Right lung (tissue), 5 donors: Measurements from ENCODE around the gene C1QC. TPM values are rescaled to one million over a fixed set of nuclear protein-coding genes. Genes with fewer than 3 reads are reported as not detected.

Experiments
- DNase-seq, 2 donors: peaks; one replicate each; pipeline ENCODE4 v3.0.0-alpha.2; 2013
- polyA plus RNA-seq, 5 donors: library from polyadenylated mRNA; unstranded; fragments of 120-200 nt; gene quantifications; one replicate each; pipeline versions ENCODE4 v1.2.1 to v1.2.3, GENCODE V29; 2013; ENCODE audit warnings: inconsistent platforms in 1 of 5, low replicate concordance in 1 of 5; ENCODE audit not compliant: insufficient read length in 5 of 5, insufficient read depth in 1 of 5

Gene C1QC
- polyA plus RNA-seq, 5 donors = 20.8 to 38.6 (median 26.7) TPM

- DNase-seq = no peak
Observed at GRCh38 chr1:22616571-22616970, 26.9 kb upstream of the C1QC start.

GRCh38 chr1:22618056-22618455 lies 25.4 kb upstream of the C1QC start:
- no peak for DNase-seq

- no peak for DNase-seq
Observed at GRCh38 chr1:22619252-22619651, 24.2 kb upstream of the C1QC start.

GRCh38 chr1:22619798-22620197 lies 23.6 kb upstream of the C1QC start:
- no peak for DNase-seq

GRCh38 chr1:22621761-22622160 lies 21.7 kb upstream of the C1QC start:
- DNase-seq = no peak

GRCh38 chr1:22625262-22625925 lies 18.0 kb upstream of the C1QC start:
- DNase-seq = no peak

- DNase-seq = no peak
Observed at GRCh38 chr1:22626237-22627157, 16.9 kb upstream of the C1QC start.

GRCh38 chr1:22627331-22627730 lies 16.1 kb upstream of the C1QC start:
- DNase-seq = no peak

GRCh38 chr1:22628698-22629444 lies 14.6 kb upstream of the C1QC start:
- DNase-seq = no peak

- DNase-seq = no peak
Observed at GRCh38 chr1:22629886-22630285, 13.5 kb upstream of the C1QC start.

- DNase-seq = no peak
Observed at GRCh38 chr1:22633697-22634463, 9.6 kb upstream of the C1QC start.

- DNase-seq = no peak
Observed at GRCh38 chr1:22635436-22635835, 8.0 kb upstream of the C1QC start.

- DNase-seq = no peak
Observed at GRCh38 chr1:22636353-22636752, 7.1 kb upstream of the C1QC start, which contains the start of gene C1QA. Gene C1QA, plus strand, starts transcription at chr1:22636628. Its CDS starts 989 bp downstream, at chr1:22637617.

- DNase-seq = no peak
Observed at GRCh38 chr1:22636927-22637326, 6.5 kb upstream of the C1QC start.

GRCh38 chr1:22637907-22638445 lies 5.5 kb upstream of the C1QC start:
- DNase-seq = no peak

GRCh38 chr1:22638476-22639234 lies 4.8 kb upstream of the C1QC start:
- no peak for DNase-seq

- no peak for DNase-seq
Observed at GRCh38 chr1:22639286-22639685, 4.1 kb upstream of the C1QC start.

GRCh38 chr1:22641247-22641646 lies 2.2 kb upstream of the C1QC start:
- no peak for DNase-seq

GRCh38 chr1:22641906-22642636 lies 1.4 kb upstream of the C1QC start:
- peak; percentile 57 to 69 for DNase-seq

GRCh38 chr1:22643928-22644327 lies 495 bp downstream of the C1QC start:
- DNase-seq = no peak
